Hepatocyte (in vitro differentiated cells): ENCODE results near the gene ROR1.

Source experiments
- CTCF ChIP-seq: fragments of 200-600 bp; sonication (generic); IDR thresholded peaks from 2 replicates; pipeline ENCODE4 v1.5.1; 2016; ENCODE audit warnings: antibody characterized with exemption, mild to moderate bottlenecking; ENCODE audit not compliant: poor library complexity
- EZH2 ChIP-seq: fragments of 200-600 bp; sonication (generic); IDR thresholded peaks from 2 replicates; pipeline ENCODE4 v1.6.1; 2016; ENCODE audit warnings: antibody characterized with exemption, mild to moderate bottlenecking, borderline replicate concordance

- TF ChIP-seq CTCF (no peak), EZH2 (no peak)
These were observed 75.3 kb downstream of the ROR1 start for GRCh38 chr1:63849149-63849548.
